ENCODE data around the gene TSPAN7.

- TF ChIP-seq TAF1 (IDR thresholded peaks at IDR 0.05; ENCODE audit: borderline replicate concordance, insufficient read depth, low read length) = no peak
- no peak for TF ChIP-seq POLR2AphosphoS5 (IDR thresholded peaks at IDR 0.05; ENCODE audit: low read depth, low read length)
- no peak for TF ChIP-seq REST (IDR thresholded peaks at IDR 0.05; ENCODE audit: insufficient read depth in 1 of 2, low read depth in 2 of 2, low read length in 2 of 2)
These were observed 118.4 kb downstream of the TSPAN7 start for GRCh38 chrX:38679695-38680094.

Data from PFSK-1 (cell line).